HEK293T (cell line): Measurements from ENCODE around the gene LZTS3.

Source experiments
- FOXK2 ChIP-seq: fragments of 450-650 bp; IDR thresholded peaks from 2 replicates; pipeline ENCODE4 v1.6.1; 2016; ENCODE audit warnings: mild to moderate bottlenecking
- FOXM1 ChIP-seq: fragments of 450-650 bp; IDR thresholded peaks from 2 replicates; pipeline ENCODE4 v1.6.1; 2017; ENCODE audit warnings: mild to moderate bottlenecking, borderline replicate concordance
- PKNOX1 ChIP-seq: fragments of 450-650 bp; IDR thresholded peaks from 2 replicates; pipeline ENCODE4 v1.6.1; 2016
- SP1 ChIP-seq: fragments of 450-650 bp; IDR thresholded peaks from 2 replicates; pipeline ENCODE4 v1.6.1; 2017
- SUZ12 ChIP-seq: fragments of 450-650 bp; IDR thresholded peaks from 2 replicates; pipeline ENCODE4 v1.6.1; 2016; ENCODE audit warnings: mild to moderate bottlenecking
- TARDBP ChIP-seq: fragments of 450-650 bp; IDR thresholded peaks from 2 replicates; pipeline ENCODE4 v1.6.1; 2016
- ZNF384 ChIP-seq: fragments of 450-650 bp; IDR thresholded peaks from 2 replicates; pipeline ENCODE4 v1.6.1; 2016

DNA sequence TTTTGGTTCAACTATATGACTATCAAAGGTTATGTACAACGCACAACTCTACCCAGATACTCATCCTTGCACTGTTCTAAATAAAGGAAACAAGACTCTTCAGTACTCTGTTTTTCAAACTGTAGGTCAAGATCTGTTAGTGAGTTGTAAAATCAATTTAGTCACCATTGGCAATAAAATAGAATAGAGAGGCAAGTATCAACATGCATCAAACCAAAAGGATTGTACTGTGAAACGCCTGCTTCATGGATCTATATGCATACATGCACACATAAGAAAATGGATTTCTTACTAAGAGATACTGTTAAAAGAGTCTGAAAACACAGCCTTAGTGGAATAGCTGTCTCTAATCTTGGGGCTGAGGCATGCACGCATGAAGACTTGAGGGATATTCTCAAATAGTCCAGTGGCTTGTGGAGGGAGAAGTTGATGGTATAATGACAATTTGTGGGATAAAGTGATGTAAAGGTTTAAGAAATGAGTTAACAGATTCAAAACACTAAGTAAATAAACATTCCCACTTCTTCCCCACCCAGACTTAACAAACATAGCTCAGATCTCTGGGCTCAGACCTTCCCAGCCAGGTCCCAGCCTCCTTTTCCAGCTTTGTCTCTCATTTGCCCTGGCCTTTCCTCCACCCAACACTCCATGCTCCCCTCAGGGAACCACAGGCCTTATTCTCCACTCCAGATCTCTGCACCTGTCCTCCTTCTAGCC lies 10.7 kb upstream of the LZTS3 start:
- TF ChIP-seq FOXK2 (no peak), TARDBP (no peak), FOXM1 (no peak), ZNF384 (no peak), SP1 (no peak), SUZ12 (no peak), PKNOX1 (no peak)
